ENCODE data around the gene FBXO31.

DNA sequence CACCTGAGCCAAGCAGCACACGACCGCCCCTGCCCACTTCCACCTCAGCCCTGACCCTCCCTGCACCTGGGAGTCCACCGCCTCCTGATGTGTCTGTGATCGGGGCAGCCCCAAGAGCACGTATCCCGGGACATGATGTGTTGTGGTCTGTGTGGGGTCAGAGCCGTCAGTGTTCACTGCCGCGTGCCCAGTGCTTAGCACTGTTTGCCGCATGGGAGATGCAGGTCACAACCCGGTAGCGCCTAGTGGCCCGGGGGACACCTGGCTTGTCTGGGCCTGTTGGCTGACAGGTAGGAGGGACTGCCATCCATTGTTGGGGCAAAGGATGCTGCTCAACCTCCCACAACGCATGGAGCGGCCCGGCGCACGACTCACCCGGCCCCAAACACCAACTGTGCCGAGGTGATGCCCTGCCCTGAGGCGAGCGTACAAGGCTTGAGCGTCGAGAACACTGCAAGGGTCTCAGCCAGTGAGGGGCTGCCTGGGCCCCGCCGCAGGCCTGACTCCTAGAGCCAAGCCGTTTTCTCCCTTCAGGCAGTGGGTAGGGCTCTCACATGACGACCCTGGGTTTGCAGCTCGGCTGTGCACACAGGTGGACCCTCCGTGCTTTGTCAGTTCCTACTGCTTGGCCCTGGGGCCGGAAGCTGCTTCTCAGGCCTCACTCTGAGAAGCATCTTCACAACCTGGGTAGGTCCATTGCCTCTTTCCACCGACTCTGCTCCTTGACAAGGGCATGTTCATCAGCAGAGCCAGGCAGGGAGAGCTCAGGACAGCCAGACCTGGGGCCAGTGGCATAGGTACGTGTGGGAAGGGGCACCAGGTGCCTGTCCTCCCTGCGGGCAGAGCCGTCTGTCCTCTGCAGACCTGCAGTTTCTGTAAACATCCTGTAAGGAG, 60.5 kb downstream of the FBXO31 start:
- no peak for TF ChIP-seq CTCF (IDR thresholded peaks at IDR 0.05)
- no peak for TF ChIP-seq POLR2AphosphoS5 (IDR thresholded peaks at IDR 0.05)
- no peak for TF ChIP-seq POLR2A (IDR thresholded peaks at IDR 0.05)
- TF ChIP-seq EP300 (IDR thresholded peaks at IDR 0.05), result no peak
